A549 (cell line): ENCODE results near the gene RASSF8. TPM values are rescaled to one million over a fixed set of nuclear protein-coding genes. Genes with fewer than 3 reads are reported as not detected.

Source experiments
- ATAC-seq, 2 experiments: fragments of 200-7000 bp in 1 of 2; fragments of >200 bp in 1 of 2; cut with Nextera tagmentation in 1 of 2; cut with Tn5 transposase in 1 of 2; 3 replicates each; pipeline versions ENCODE4 v1.8.0 to v1.9.1; 2018 to 2020; ENCODE audit warnings: mild to moderate bottlenecking in 1 of 2, moderate library complexity in 1 of 2
- CTCF ChIA-PET: fragments of 300-600 bp; sonication (Branson Sonifier 250); formaldehyde crosslinking; extraction: SDS; loops from one replicate; lab custom pipeline; 2021; ENCODE audit warnings: antibody characterized with exemption, inconsistent platforms; lab: Yijun Ruan, JAX
- POLR2A ChIA-PET: fragments of 350-600 bp; formaldehyde crosslinking; extraction: SDS; loops from one replicate; lab custom pipeline; 2021; ENCODE audit warnings: antibody characterized with exemption, inconsistent platforms; lab: Yijun Ruan, JAX
- DNase-seq, 2 experiments: peaks; one replicate each; pipeline versions ENCODE4 v3.0.0 to v3.0.0-alpha.2; 2011 to 2016; ENCODE audit warnings: low read depth in 1 of 2, low spot score in 1 of 2
- FAIRE-seq: peaks from 2 replicates; lab custom pipeline; 2011; peaks lifted over from hg19 to GRCh38; lab: Jason Lieb, UNC
- H3K27ac ChIP-seq, 2 experiments: fragments of >200 bp; sonication (Bioruptor Twin); formaldehyde crosslinking; 3 replicates each; pipeline ENCODE4 v1.5.1; 2016 to 2017
- H3K4me1 ChIP-seq: fragments of >200 bp; sonication (Bioruptor Twin); formaldehyde crosslinking; 3 replicates; pipeline ENCODE4 v1.6.1; 2016
- H3K4me2 ChIP-seq: fragments of >200 bp; sonication (Bioruptor Twin); formaldehyde crosslinking; 3 replicates; pipeline ENCODE4 v1.6.1; 2016
- H3K4me3 ChIP-seq: fragments of >200 bp; sonication (Bioruptor Twin); formaldehyde crosslinking; 3 replicates; pipeline ENCODE4 v1.5.1; 2016
- H3K9me3 ChIP-seq: fragments of >200 bp; sonication (Bioruptor Twin); formaldehyde crosslinking; 3 replicates; pipeline ENCODE4 v1.6.1; 2016
- ATOH8 ChIP-seq: fragments of 250-450 bp; sonication (Bioruptor Pico); IDR thresholded peaks from 2 replicates; pipeline ENCODE4 v1.5.0; 2020; ENCODE audit warnings: low read depth, mild to moderate bottlenecking, moderate library complexity
- CHD2 ChIP-seq: fragments of 150-350 bp; IDR thresholded peaks from 2 replicates; pipeline ENCODE4 v1.6.1; 2014; ENCODE audit warnings: low read length; ENCODE audit not compliant: partially characterized antibody
- CTCF ChIP-seq: fragments of >200 bp; sonication (Bioruptor Twin); formaldehyde crosslinking; IDR thresholded peaks from 3 replicates; pipeline ENCODE4 v1.5.1; 2016
- EHMT2 ChIP-seq: fragments of 200-600 bp; sonication (generic); IDR thresholded peaks from 2 replicates; pipeline ENCODE4 v1.6.1; 2016; ENCODE audit warnings: antibody characterized with exemption, low read depth, mild to moderate bottlenecking, moderate library complexity
- ELK1 ChIP-seq: fragments of 150-350 bp; IDR thresholded peaks from 2 replicates; pipeline ENCODE4 v1.6.1; 2014; ENCODE audit warnings: low read depth, mild to moderate bottlenecking, low read length
- EP300 ChIP-seq, 2 experiments: fragments of >200 bp; sonication (Bioruptor Twin); formaldehyde crosslinking; IDR thresholded peaks; 2 replicates in 1 of 2; 3 replicates in 1 of 2; pipeline ENCODE4 v1.6.1; 2016 to 2017
- ESRRA ChIP-seq: fragments of 150-350 bp; IDR thresholded peaks from 2 replicates; pipeline ENCODE4 v1.6.1; 2014; ENCODE audit warnings: mild to moderate bottlenecking, low read length, borderline replicate concordance
- FOSL2 ChIP-seq, 2 experiments: fragments of 450-650 bp in 1 of 2; fragments of >200 bp in 1 of 2; sonication (Bioruptor Twin) in 1 of 2; formaldehyde crosslinking; IDR thresholded peaks; 2 replicates each; pipeline versions ENCODE4 v1.5.0 to v1.6.1; 2016 to 2020; ENCODE audit warnings: mild to moderate bottlenecking in 1 of 2, moderate library complexity in 1 of 2
- FOXS1 ChIP-seq: fragments of 250-450 bp; sonication (Bioruptor Pico); IDR thresholded peaks from 2 replicates; pipeline ENCODE4 v1.5.0; 2020; ENCODE audit warnings: mild to moderate bottlenecking, moderate library complexity
- GATA3 ChIP-seq: IDR thresholded peaks from 2 replicates; pipeline ENCODE4 v1.6.1; 2012; ENCODE audit warnings: borderline replicate concordance
- HEYL ChIP-seq: fragments of 250-450 bp; sonication (Bioruptor Pico); IDR thresholded peaks from 2 replicates; pipeline ENCODE4 v1.8.0; 2021; ENCODE audit warnings: mild to moderate bottlenecking, moderate library complexity
- HOXA7 ChIP-seq: fragments of 250-450 bp; sonication (Bioruptor Pico); IDR thresholded peaks from 2 replicates; pipeline ENCODE4 v1.5.0; 2020; ENCODE audit warnings: mild to moderate bottlenecking, moderate library complexity
- MYC ChIP-seq: IDR thresholded peaks from 2 replicates; pipeline ENCODE4 v1.6.1; 2012; ENCODE audit warnings: mild to moderate bottlenecking, inconsistent platforms, low read length, improper control_type of control experiment, borderline replicate concordance
- POLR2A ChIP-seq: IDR thresholded peaks from 2 replicates; pipeline ENCODE4 v1.6.1; 2012; ENCODE audit warnings: mild to moderate bottlenecking, low read length
- POLR2AphosphoS2 ChIP-seq: conservative IDR thresholded peaks from 2 replicates; pipeline ENCODE4 v1.6.1; 2012; ENCODE audit warnings: low read length, improper control_type of control experiment, inconsistent platforms
- REST ChIP-seq: fragments of 200-600 bp; sonication (generic); IDR thresholded peaks from 2 replicates; pipeline ENCODE4 v1.6.1; 2016; ENCODE audit warnings: antibody characterized with exemption, mild to moderate bottlenecking, moderate library complexity
- ZFP36 ChIP-seq: fragments of 450-650 bp; IDR thresholded peaks from 2 replicates; pipeline ENCODE4 v1.6.1; 2014; ENCODE audit warnings: borderline replicate concordance; ENCODE audit not compliant: partially characterized antibody
- ZNF302 ChIP-seq: fragments of 250-450 bp; sonication (Bioruptor Pico); IDR thresholded peaks from 2 replicates; pipeline ENCODE4 v1.9.0; 2021; ENCODE audit warnings: inconsistent platforms, mild to moderate bottlenecking, moderate library complexity
- ZSCAN20 ChIP-seq: fragments of 250-450 bp; sonication (Bioruptor Pico); IDR thresholded peaks from 2 replicates; pipeline ENCODE4 v1.8.0; 2022; ENCODE audit warnings: mild to moderate bottlenecking, moderate library complexity
- WGBS: methylation state at CpG from one replicate; pipeline ENCODE4 v1.1.6; 2017; ENCODE audit errors: missing lambda C conversion rate; 5-methylcytosine and 5-hydroxymethylcytosine counted together
- polyA plus RNA-seq, 4 experiments: library from polyadenylated mRNA; depleted of rRNA in 3 of 4; stranded (reverse); fragments of >200 nt; fragmentation: RNase III in 1 of 4; extraction: RNeasy Plus Mini Kit Qiagen cat#74134 plus additional on column Dnase treatment in 1 of 4; gene quantifications; 2 replicates in 3 of 4; 3 replicates in 1 of 4; pipeline ENCODE4 v1.2.3, GENCODE V29; 2011 to 2017

Gene RASSF8
- polyA plus RNA-seq, 2 of the 4 experiments (the other 2 are of a cell fraction), result 5.7 to 8.7 TPM

- ATAC-seq, result no peak
- 26% methylated on average over 2 of the region's 2 CpGs for WGBS
- H3K4me2 ChIP-seq, result no peak overlapping the region; the same call in 2 of the 3 replicates
- H3K9me3 ChIP-seq, result no peaks in the 10 kb centered on the region
- H3K4me1 ChIP-seq, result no peaks in the 10 kb centered on the region
- H3K27ac ChIP-seq, result no peak overlapping the region
- ChIA-PET CTCF (no interaction called here), POLR2A (interaction anchor here (0.6 kb wide), 1 partner anchor 177 kb away, joined by 3 read pairs; no protein-coding TSS in a partner anchor)
- DNase-seq, result no peak
- H3K4me3 ChIP-seq, result no peak overlapping the region
- TF ChIP-seq ATOH8 (CRISPR knock-in tag), result no peak
- no peak for TF ChIP-seq ZSCAN20 (CRISPR knock-in tag)
- TF ChIP-seq EP300 (IDR thresholded peaks at IDR 0.05), result no peak
- TF ChIP-seq REST, result no peak
- peak; percentile 15 for TF ChIP-seq ZFP36
- no peak for TF ChIP-seq ESRRA
- TF ChIP-seq POLR2AphosphoS2, result no peak
- no peak for TF ChIP-seq FOSL2 (IDR thresholded peaks at IDR 0.05)
- TF ChIP-seq FOSL2 (CRISPR knock-in tag; IDR thresholded peaks at IDR 0.05), result peak; percentile 43
- TF ChIP-seq EHMT2, result no peak
- no peak for TF ChIP-seq POLR2A
- no peak for TF ChIP-seq MYC
- TF ChIP-seq, all 56 proteins: peak for 2
- FAIRE-seq, result no peak
Measured at GRCh38 chr12:26077915-26078702, 119.6 kb downstream of the RASSF8 start.

- ChIA-PET CTCF (interaction anchor here (0.9 to 1.0 kb wide), 2 partner anchors 10 to 18 kb away, joined by 3 read pairs; no protein-coding TSS in a partner anchor), POLR2A (interaction anchor here (0.6 kb wide), 1 partner anchor 1278 kb away, joined by 6 read pairs; no protein-coding TSS in a partner anchor)
- ATAC-seq, result no peak
- no peak overlapping the region for H3K4me2 ChIP-seq
- no peak for DNase-seq
- H3K27ac ChIP-seq, result no peak overlapping the region
- WGBS, result 14% methylated on average over 1 of the region's 1 CpG
- no peaks in the 10 kb centered on the region for H3K4me1 ChIP-seq
- no peak for TF ChIP-seq GATA3
- no peak for TF ChIP-seq ELK1
- TF ChIP-seq ZNF302 (CRISPR knock-in tag), result no peak
- no peak for TF ChIP-seq CHD2
- no peaks in the 10 kb centered on the region for H3K9me3 ChIP-seq
- no peak overlapping the region for H3K4me3 ChIP-seq
- no peak for FAIRE-seq
Measured at GRCh38 chr12:26080911-26081310, 122.4 kb downstream of the RASSF8 start.

GRCh38 chr12:26086936-26087335 is 128.5 kb downstream of the RASSF8 start:
- POLR2A ChIA-PET, result no interaction called here
- no peak for DNase-seq
- TF ChIP-seq CTCF (no peak), HEYL (CRISPR knock-in tag) (no peak), FOXS1 (no peak), ZFP36 (no peak), MYC (no peak), ESRRA (no peak), HOXA7 (CRISPR knock-in tag) (no peak), ELK1 (no peak)
- TF ChIP-seq, all 56 proteins: peak for 0
- CTCF ChIA-PET, result interaction anchor here (1.7 kb wide), 1 partner anchor 10 kb away, joined by 7 read pairs; no protein-coding TSS in a partner anchor
- 0 out of 3 replicates have a peak, but pooled peaks cover 3% of the 10 kb centered on the region for H3K4me1 ChIP-seq
- WGBS, result 54% methylated on average over 1 of the region's 1 CpG
- no peak overlapping the region for H3K27ac ChIP-seq
- FAIRE-seq (no peak), ATAC-seq (no peak)
- no peak overlapping the region for H3K4me2 ChIP-seq
- H3K9me3 ChIP-seq, result no peaks in the 10 kb centered on the region
- H3K4me3 ChIP-seq, result no peak overlapping the region
